Activated T-cell treated with anti-CD3 and anti-CD28 coated beads for 48 hours (primary cell): ENCODE measurements around the gene CTXN1.
A peak's percentile ranks its signal among the peaks of the same experiment; 100 is the strongest.

ENCODE experiments used
- DNase-seq: peaks from one replicate; pipeline ENCODE4 v3.0.0-alpha.2; 2020; ENCODE audit warnings: low read depth

CTXN1 gene

GRCh38 chr19:7914099-7914498 is 11.8 kb downstream of the CTXN1 start:
- no peak for DNase-seq

GRCh38 chr19:7913652-7914051 is 12.3 kb downstream of the CTXN1 start:
- DNase-seq, result no peak

GRCh38 chr19:7912697-7913564 is 13.0 kb downstream of the CTXN1 start:
- DNase-seq, result no peak

DNA sequence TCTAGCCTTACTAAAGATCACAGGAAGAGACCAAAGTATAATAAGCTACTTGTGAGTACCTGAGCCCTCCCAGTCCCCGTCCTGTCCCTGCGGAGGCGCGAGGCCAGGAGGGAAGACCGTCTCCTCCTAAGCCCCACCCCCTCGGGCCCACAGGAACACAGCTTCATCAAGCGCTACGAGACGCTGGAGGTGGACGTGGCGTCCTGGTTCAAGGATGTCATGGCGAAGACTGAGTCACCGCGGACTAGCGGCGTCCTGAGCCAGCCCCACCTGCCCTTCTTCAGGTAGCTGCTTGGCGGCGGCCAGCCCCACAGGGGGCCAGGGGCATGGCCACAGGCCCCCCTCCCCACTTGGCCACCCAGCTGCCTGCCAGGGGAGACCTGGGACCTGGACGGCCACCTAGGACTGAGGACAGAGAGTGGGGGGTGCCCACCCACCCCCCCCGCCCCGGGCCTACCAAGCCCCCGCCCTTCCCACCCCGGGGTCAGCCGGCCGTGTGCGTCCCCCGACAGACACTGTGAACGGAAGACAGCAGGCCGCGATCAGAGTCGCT is 13.7 kb downstream of the CTXN1 start:
- no peak for DNase-seq

- no peak for DNase-seq
These were observed 14.3 kb downstream of the CTXN1 start for GRCh38 chr19:7911508-7912143.

DNA sequence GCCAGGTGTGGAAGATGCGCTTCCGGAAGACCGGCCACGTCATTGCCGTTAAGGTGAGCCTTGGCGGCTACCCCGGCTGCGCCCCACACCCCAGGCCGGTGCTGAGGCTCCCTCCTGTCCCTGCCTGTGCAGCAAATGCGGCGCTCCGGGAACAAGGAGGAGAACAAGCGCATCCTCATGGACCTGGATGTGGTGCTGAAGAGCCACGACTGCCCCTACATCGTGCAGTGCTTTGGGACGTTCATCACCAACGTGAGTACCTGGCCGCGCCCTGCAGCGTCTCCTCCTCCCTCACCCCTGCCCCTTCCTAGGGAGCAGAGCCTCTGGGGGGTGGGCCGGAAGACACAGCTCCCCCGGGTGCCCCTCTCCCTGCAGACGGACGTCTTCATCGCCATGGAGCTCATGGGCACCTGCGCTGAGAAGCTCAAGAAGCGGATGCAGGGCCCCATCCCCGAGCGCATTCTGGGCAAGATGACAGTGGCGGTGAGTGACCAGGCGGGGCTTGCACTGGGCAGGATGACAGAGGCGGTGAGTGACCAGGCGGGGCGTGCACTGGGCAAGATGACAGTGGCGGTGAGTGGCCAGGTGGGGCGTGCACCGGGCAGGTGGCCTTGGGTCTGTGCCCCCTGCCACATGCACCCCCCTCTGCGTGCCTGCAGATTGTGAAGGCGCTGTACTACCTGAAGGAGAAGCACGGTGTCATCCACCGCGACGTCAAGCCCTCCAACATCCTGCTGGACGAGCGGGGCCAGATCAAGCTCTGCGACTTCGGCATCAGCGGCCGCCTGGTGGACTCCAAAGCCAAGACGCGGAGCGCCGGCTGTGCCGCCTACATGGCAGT is 15.4 kb downstream of the CTXN1 start:
- no peak for DNase-seq

- no peak for DNase-seq
These were observed 16.4 kb downstream of the CTXN1 start for GRCh38 chr19:7909471-7910067.

DNA sequence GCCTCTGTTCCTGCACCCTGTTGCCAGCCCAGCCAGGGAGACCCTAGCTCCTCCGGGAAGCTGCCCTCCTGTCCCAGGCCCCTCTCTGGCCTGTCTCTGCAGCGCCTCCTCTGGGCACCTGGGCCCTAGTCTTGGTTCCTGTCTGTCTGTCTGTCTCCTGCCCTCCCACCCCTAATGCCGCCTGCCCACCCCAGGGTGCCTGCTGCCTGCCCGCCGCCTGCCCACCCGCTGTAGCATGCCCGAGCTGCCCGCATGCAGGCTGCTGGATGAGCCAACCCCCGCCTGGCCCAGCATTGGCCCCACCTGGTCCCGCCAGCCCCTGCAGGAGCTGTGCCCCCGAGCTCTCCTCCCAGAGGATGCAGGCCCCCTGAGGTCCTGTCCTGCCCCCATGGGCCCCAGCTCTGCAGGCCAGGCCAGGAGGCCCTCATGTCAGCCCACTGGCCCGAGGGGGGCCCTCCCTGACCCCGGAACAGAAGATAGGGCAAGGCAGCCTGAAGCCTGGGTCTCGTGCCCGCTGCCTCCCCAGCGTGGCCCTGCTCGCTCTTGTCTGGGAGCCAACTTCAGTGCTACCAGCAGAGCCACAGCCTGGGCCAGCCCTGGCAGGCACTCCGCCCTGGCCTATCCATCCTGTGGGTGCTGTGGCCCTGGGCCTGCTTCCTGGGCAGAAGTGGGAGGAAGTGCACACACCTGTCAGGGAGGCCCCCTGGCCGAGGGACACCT is 17.0 kb downstream of the CTXN1 start:
- no peak for DNase-seq

DNA sequence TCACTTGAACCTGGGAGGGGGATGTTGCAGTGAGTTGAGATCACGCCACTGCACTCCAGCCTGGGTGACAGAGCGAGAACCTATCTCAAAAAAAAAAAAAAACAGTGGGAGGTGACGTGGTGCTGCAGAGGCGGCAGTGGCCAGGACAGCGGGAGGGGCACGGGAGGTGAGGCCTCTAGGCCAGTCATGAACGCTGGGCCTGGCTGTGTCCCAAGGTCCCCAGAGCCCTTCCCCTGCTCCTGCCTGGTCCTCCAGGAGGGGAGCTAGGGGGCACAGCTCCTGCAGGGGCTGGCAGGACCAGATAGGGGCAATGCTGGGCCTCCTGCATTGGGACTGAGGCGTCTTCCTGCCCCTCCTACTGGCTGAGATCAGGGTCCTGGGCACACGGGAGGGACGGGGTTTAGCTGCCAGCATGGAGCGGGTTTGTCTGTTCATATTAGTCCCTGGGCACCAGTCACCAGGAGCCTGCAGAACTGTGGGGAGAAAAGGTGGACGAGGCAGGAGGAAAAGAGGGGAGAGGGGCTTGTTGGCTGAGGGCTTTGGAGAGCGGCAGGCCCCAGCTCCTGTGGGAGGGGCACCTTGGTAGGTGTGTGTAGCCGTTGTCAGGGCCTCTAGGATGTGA is 17.7 kb downstream of the CTXN1 start:
- DNase-seq, result no peak

- DNase-seq, result no peak
These were observed 18.4 kb downstream of the CTXN1 start for GRCh38 chr19:7907544-7907943.

GRCh38 chr19:7907122-7907521 is 18.8 kb downstream of the CTXN1 start:
- DNase-seq, result no peak

DNA sequence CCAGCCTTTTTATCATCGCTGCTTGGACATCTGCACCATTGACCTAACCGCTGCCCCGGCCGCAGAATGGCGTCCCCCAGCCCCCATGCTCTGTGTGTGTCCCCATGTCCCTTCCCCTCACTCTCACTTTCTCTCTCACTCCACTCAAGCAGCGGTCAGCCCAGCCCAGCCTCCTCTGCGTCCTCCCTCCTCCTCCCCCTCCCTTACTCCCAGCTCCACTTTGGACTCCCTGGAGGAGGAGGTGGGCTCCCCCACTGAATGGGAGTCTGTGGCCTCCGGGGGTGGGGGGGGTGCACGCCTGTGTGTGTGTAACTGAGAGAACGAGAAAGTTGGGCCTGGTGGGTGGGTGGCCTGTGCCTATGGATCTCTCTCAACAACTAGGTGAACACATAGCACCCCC is 20.1 kb downstream of the CTXN1 start:
- DNase-seq, result no peak

- no peak for DNase-seq
These were observed 20.7 kb downstream of the CTXN1 start for GRCh38 chr19:7905268-7905667.

GRCh38 chr19:7904074-7905020 is 21.6 kb downstream of the CTXN1 start:
- peak; percentile 50 for DNase-seq

DNA sequence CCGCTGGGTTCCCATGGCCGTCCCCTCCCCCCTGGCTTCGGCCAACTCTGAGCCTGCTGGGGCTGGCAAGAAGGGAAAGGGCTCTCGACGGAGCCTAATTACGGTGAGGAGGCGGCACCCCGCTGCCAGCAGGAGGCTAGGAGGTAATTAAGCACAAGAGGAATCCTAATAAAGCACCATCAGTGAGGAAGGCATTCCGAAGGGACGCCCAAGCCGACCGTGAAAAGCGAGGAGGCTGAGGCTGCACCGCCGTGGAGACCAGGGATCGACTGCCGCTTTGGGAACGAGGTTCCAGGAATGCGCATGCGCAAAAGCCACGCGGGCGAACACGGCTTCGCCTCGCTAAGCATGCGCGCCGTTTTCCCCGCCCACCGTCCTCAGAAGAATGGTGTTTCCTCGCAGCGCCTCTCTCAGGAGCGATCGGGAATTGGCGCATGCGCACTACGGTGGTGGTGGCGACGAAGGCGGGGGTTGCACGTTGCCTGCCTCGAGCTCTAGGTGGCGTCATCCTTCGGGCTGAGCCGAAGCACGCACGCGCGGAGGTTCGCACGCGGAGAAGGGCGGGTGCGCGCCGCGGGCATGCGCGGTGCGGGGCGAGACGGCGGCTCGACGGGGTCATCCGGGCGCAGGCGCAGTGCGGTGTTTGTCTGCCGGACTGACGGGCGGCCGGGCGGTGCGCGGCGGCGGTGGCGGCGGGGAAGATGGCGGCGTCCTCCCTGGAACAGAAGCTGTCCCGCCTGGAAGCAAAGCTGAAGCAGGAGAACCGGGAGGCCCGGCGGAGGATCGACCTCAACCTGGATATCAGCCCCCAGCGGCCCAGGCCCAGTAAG is 22.5 kb downstream of the CTXN1 start, which contains the start of gene MAP2K7:
Gene MAP2K7 (plus strand): TSS at position 634 of the 830 bp plus-strand sequence. CDS start 68 bp downstream, at position 702.
- DNase-seq, result peak; percentile 100

- DNase-seq, result no peak
These were observed 23.1 kb downstream of the CTXN1 start for GRCh38 chr19:7902796-7903243.

- no peak for DNase-seq
These were observed 24.6 kb downstream of the CTXN1 start for GRCh38 chr19:7901337-7901736.

DNA sequence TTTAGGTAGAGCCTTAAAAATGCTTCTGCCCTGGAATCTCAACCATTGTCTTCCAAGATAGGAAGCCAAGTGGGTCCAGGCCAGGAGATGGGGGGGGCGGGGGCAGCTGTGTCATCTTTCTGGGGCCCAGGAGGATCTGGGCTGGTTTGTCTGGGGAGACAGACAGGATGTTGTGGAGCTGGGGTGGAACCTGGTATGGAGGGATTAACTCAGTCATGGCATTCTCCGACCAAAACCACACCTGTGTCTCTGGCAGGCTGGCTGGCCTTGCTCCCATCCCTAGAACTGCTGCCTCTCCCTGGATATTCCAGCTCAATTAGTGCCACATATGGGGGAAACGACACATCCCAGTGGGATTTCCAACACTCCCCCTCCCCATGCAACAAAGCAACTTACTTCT is 25.0 kb downstream of the CTXN1 start:
- no peak for DNase-seq
